CD4-positive, alpha-beta T cell (primary cell): ENCODE results near the gene ZG16B. TPM values are rescaled to one million over a fixed set of nuclear protein-coding genes. Genes with fewer than 3 reads are reported as not detected.
A peak's percentile ranks its signal among the peaks of the same experiment; 100 is the strongest.

Experiments
- ATAC-seq: fragments of 200-7000 bp; cut with Tn5 transposase; one replicate; pipeline ENCODE4 v1.10.0; 2022; ENCODE audit warnings: mild to moderate bottlenecking; ENCODE audit not compliant: poor library complexity
- CTCF ChIA-PET: fragments of 350-600 bp; sonication (Branson Sonifier 250); formaldehyde crosslinking; loops from one replicate; lab custom pipeline; 2021; ENCODE audit warnings: antibody characterized with exemption, inconsistent platforms; lab: Charles Lee
- POLR2A ChIA-PET: fragments of 350-600 bp; sonication (Branson Sonifier 250); formaldehyde crosslinking; loops from one replicate; lab custom pipeline; 2021; ENCODE audit warnings: antibody characterized with exemption, inconsistent platforms; lab: Charles Lee
- DNase-seq, 14 experiments: peaks; one replicate each; pipeline ENCODE4 v3.0.0-alpha.2; 2013 to 2020; ENCODE audit warnings: mixed read lengths in 2 of 14
- H3K27ac ChIP-seq, 2 donors: one replicate each; pipeline versions ENCODE4 v1.5.1 to v1.7.0; 2013; ENCODE audit warnings: low read length in 2 of 2, low read depth in 1 of 2, mild to moderate bottlenecking in 1 of 2
- H3K27me3 ChIP-seq, 2 experiments: 1 replicate in 1 of 2; 2 replicates in 1 of 2; pipeline versions ENCODE4 v1.6.1 to v1.7.0; 2013; ENCODE audit warnings: low read length in 2 of 2, control low read depth in 1 of 2, mild to moderate bottlenecking in 1 of 2, moderate library complexity in 1 of 2; ENCODE audit not compliant: insufficient read depth in 2 of 2, control insufficient read depth in 1 of 2
- H3K36me3 ChIP-seq: one replicate; pipeline ENCODE4 v1.6.1; 2013; ENCODE audit warnings: low read length, control low read depth; ENCODE audit not compliant: insufficient read depth
- H3K4me1 ChIP-seq: one replicate; pipeline ENCODE4 v1.6.1; 2013; ENCODE audit warnings: low read length, control low read depth; ENCODE audit not compliant: insufficient read depth
- H3K4me3 ChIP-seq: one replicate; pipeline ENCODE4 v1.5.1; 2013; ENCODE audit warnings: mild to moderate bottlenecking, low read length, moderate library complexity
- H3K9me3 ChIP-seq, 2 experiments: 1 replicate in 1 of 2; 2 replicates in 1 of 2; pipeline versions ENCODE4 v1.6.1 to v1.7.0; 2013; ENCODE audit warnings: low read length in 2 of 2, mild to moderate bottlenecking in 2 of 2, control low read depth in 1 of 2, moderate library complexity in 1 of 2; ENCODE audit not compliant: control insufficient read depth in 1 of 2, insufficient read depth in 1 of 2
- H3K27ac Mint-ChIP-seq: one replicate; pipeline ENCODE4 v1.8.0; 2020; ENCODE audit warnings: mixed read lengths
- H3K27me3 Mint-ChIP-seq: one replicate; pipeline ENCODE4 v1.8.0; 2021; ENCODE audit warnings: mixed read lengths
- H3K36me3 Mint-ChIP-seq: one replicate; pipeline ENCODE4 v1.8.0; 2021; ENCODE audit warnings: low read depth, mixed read lengths
- H3K4me1 Mint-ChIP-seq: one replicate; pipeline ENCODE4 v1.8.0; 2021; ENCODE audit warnings: low read depth, mixed read lengths
- H3K4me3 Mint-ChIP-seq: one replicate; pipeline ENCODE4 v1.8.0; 2020; ENCODE audit warnings: mild to moderate bottlenecking, mixed read lengths
- H3K9me3 Mint-ChIP-seq: one replicate; pipeline ENCODE4 v1.8.0; 2020; ENCODE audit warnings: mixed read lengths
- intact Hi-C, 2 experiments: fragments of 100-400 bp; cut with DNase I in 1 of 2; cut with micrococcal nuclease in 1 of 2; formaldehyde crosslinking; loops; one replicate each; pipeline versions ENCODE4 v1.15.1 to v1.9.0; 2023 to 2025; cut with DNase I, micrococcal nuclease
- total RNA-seq, 174 experiments: library from RNA in 2 of 174; stranded (reverse) in 2 of 174; gene quantifications; one replicate each; pipeline ENCODE4 v1.2.3 and lab custom pipeline; 2021 to 2026
- TF ChIP-seq, protein P1 (sequence below): fragments of 200-600 bp; IDR thresholded peaks from one replicate; pipeline ENCODE4 v1.8.0; 2022; ENCODE audit warnings: antibody characterized with exemption, mild to moderate bottlenecking

The ZG16B gene
- total RNA-seq, 2 experiments from 2014 or later = not detected

GRCh38 chr16:2787961-2788360 is 42.1 kb upstream of the ZG16B start:
- peaks cover 24% of the 10 kb centered on the region for H3K4me1 ChIP-seq
- TF ChIP-seq, protein P1, sequence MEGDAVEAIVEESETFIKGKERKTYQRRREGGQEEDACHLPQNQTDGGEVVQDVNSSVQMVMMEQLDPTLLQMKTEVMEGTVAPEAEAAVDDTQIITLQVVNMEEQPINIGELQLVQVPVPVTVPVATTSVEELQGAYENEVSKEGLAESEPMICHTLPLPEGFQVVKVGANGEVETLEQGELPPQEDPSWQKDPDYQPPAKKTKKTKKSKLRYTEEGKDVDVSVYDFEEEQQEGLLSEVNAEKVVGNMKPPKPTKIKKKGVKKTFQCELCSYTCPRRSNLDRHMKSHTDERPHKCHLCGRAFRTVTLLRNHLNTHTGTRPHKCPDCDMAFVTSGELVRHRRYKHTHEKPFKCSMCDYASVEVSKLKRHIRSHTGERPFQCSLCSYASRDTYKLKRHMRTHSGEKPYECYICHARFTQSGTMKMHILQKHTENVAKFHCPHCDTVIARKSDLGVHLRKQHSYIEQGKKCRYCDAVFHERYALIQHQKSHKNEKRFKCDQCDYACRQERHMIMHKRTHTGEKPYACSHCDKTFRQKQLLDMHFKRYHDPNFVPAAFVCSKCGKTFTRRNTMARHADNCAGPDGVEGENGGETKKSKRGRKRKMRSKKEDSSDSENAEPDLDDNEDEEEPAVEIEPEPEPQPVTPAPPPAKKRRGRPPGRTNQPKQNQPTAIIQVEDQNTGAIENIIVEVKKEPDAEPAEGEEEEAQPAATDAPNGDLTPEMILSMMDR = no peak
- no peak for ATAC-seq
- peaks cover 4% of the 10 kb centered on the region for H3K4me1 Mint-ChIP-seq
- H3K27me3 ChIP-seq = peaks cover 5 to 16% of the 10 kb centered on the region in 2 experiments
- POLR2A ChIA-PET = interaction anchor here (1.8 kb wide), 1 partner anchor 10 kb away, joined by 7 read pairs; no protein-coding TSS in a partner anchor
- no peak overlapping the region for H3K27ac Mint-ChIP-seq
- intact Hi-C loops = no loop called here
- CTCF ChIA-PET = no interaction called here
- no peak overlapping the region for H3K27ac ChIP-seq
- H3K27me3 Mint-ChIP-seq = peaks cover 33% of the 10 kb centered on the region
- H3K4me3 ChIP-seq = no peak overlapping the region
- H3K36me3 ChIP-seq = no peaks in the 10 kb centered on the region
- no peaks in the 10 kb centered on the region for H3K9me3 ChIP-seq
- H3K9me3 Mint-ChIP-seq = no peaks in the 10 kb centered on the region
- H3K4me3 Mint-ChIP-seq = peak overlapping the region; percentile 25
- DNase-seq = no peak
- H3K36me3 Mint-ChIP-seq = no peaks in the 10 kb centered on the region

DNA sequence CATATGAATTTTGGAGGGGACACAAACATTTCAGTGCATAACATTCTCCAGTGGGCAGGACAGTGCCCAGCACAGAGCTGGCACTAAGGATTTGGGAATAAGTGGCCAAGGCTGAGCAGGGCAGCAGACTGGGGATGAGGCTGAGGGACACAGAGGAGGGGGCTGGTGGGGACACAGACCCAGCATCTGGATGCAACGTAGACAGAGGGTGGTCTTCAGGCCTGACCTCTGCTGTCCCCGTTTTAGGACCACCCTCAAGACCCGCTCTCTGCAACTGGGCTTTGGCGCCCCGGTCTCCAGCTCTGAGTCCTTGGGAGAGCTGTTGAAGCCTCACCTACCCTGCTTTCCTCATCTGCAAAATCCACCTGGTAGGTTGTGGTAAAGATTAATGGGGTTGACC is 39.5 kb upstream of the ZG16B start:
- Mint-ChIP-seq H3K27me3 (peaks cover 48% of the 10 kb centered on the region), H3K36me3 (no peaks in the 10 kb centered on the region), H3K27ac (no peak overlapping the region), H3K4me3 (no peak overlapping the region), H3K4me1 (no peaks in the 10 kb centered on the region), H3K9me3 (no peaks in the 10 kb centered on the region)
- ATAC-seq = no peak
- Histone ChIP-seq H3K4me3 (no peak overlapping the region), H3K27ac (no peak overlapping the region), H3K9me3 (no peaks in the 10 kb centered on the region), H3K27me3 (peaks cover 5 to 16% of the 10 kb centered on the region in 2 experiments), H3K4me1 (peaks cover 14% of the 10 kb centered on the region), H3K36me3 (no peaks in the 10 kb centered on the region)
- ChIA-PET POLR2A (no interaction called here), CTCF (no interaction called here)
- TF ChIP-seq, protein P1 = no peak
- DNase-seq = no peak
- intact Hi-C loops = no loop called here

GRCh38 chr16:2791174-2791573 is 38.9 kb upstream of the ZG16B start:
- ATAC-seq (no peak), DNase-seq (no peak)
- peaks cover 5 to 16% of the 10 kb centered on the region in 2 experiments for H3K27me3 ChIP-seq
- H3K4me1 ChIP-seq = peaks cover 8% of the 10 kb centered on the region
- no peak overlapping the region for H3K27ac ChIP-seq
- no peaks in the 10 kb centered on the region for H3K36me3 ChIP-seq
- H3K27ac Mint-ChIP-seq = no peak overlapping the region
- TF ChIP-seq, protein P1 = no peak
- no peaks in the 10 kb centered on the region for H3K36me3 Mint-ChIP-seq
- no peaks in the 10 kb centered on the region for H3K9me3 Mint-ChIP-seq
- no peak overlapping the region for H3K4me3 Mint-ChIP-seq
- ChIA-PET POLR2A (interaction anchor here (0.6 kb wide), 1 partner anchor 9 kb away, joined by 3 read pairs; no protein-coding TSS in a partner anchor), CTCF (no interaction called here)
- peaks cover 47% of the 10 kb centered on the region for H3K27me3 Mint-ChIP-seq
- no peaks in the 10 kb centered on the region for H3K9me3 ChIP-seq
- H3K4me3 ChIP-seq = no peak overlapping the region
- intact Hi-C loops = no loop called here
- no peaks in the 10 kb centered on the region for H3K4me1 Mint-ChIP-seq
